Esophagus squamous epithelium (tissue), 5 donors: ENCODE measurements around the gene CROCC2. TPM values are rescaled to one million over a fixed set of nuclear protein-coding genes. Genes with fewer than 3 reads are reported as not detected.

Experiments
- DNase-seq: peaks from one replicate; lab custom pipeline; 2025; lab: John Stamatoyannopoulos, UW
- H3K27ac ChIP-seq, 4 donors: fragments of 200-600 bp; sonication (generic); one replicate each; pipeline ENCODE4 v1.5.1; 2016 to 2019; ENCODE audit warnings: mild to moderate bottlenecking in 1 of 4
- H3K27me3 ChIP-seq, 4 donors: fragments of 200-600 bp; sonication (generic); 1 replicate in 3 of 4; 2 replicates in 1 of 4; pipeline versions ENCODE4 v1.5.1 to v1.6.0; 2017 to 2021; ENCODE audit warnings: antibody characterized with exemption in 1 of 4
- H3K36me3 ChIP-seq, 3 donors: fragments of 200-600 bp; sonication (generic); one replicate each; pipeline ENCODE4 v1.5.1; 2016 to 2019
- H3K4me1 ChIP-seq, 3 donors: fragments of 200-600 bp; sonication (generic); one replicate each; pipeline ENCODE4 v1.5.1; 2017 to 2019
- H3K4me3 ChIP-seq, 4 donors: fragments of 200-600 bp; sonication (generic); 1 replicate in 3 of 4; 2 replicates in 1 of 4; pipeline ENCODE4 v1.5.1; 2016 to 2019; ENCODE audit warnings: mild to moderate bottlenecking in 2 of 4, moderate library complexity in 1 of 4
- H3K9me3 ChIP-seq, 3 donors: fragments of 200-600 bp; sonication (generic); one replicate each; pipeline ENCODE4 v1.5.1; 2016 to 2019
- CTCF ChIP-seq, 6 experiments: fragments of 450-650 bp in 4 of 6; fragments of 200-600 bp in 2 of 6; sonication (generic) in 2 of 6; IDR thresholded peaks; one replicate each; pipeline ENCODE4 v1.5.1; 2016 to 2019; ENCODE audit warnings: antibody characterized with exemption in 6 of 6, mild to moderate bottlenecking in 4 of 6, moderate library complexity in 4 of 6
- POLR2A ChIP-seq, 4 donors: fragments of 450-650 bp; IDR thresholded peaks; one replicate each; pipeline ENCODE4 v1.6.1; 2017; ENCODE audit warnings: antibody characterized with exemption in 4 of 4, mild to moderate bottlenecking in 4 of 4, moderate library complexity in 3 of 4
- WGBS, 2 donors: methylation state at CpG; one replicate each; pipeline ENCODE4 v1.1.5; 2018; 5-methylcytosine and 5-hydroxymethylcytosine counted together
- intact Hi-C: fragments of 100-400 bp; cut with DNase I; formaldehyde crosslinking; loops from one replicate; pipeline ENCODE4 v1.15.0; 2022
- total RNA-seq, 4 donors: library from RNA; depleted of rRNA; stranded (reverse); fragments of >200 nt; gene quantifications; one replicate each; pipeline ENCODE4 v1.1.0, GENCODE V29; 2016
- donor health status: DM: yes; HTN: yes; CAD: no.

CROCC2 gene
- total RNA-seq, 4 donors from 2014 or later = not detected

- no peaks in the 10 kb centered on the region for H3K9me3 ChIP-seq
- intact Hi-C loops = no loop called here
- no peaks in the 10 kb centered on the region for H3K36me3 ChIP-seq
- no peak for TF ChIP-seq CTCF (IDR thresholded peaks at IDR 0.05)
- H3K27ac ChIP-seq = no peak overlapping the region
- peaks cover 0 to 31% (median 0%) of the 10 kb centered on the region in 4 donors for H3K27me3 ChIP-seq
- 82 to 97% methylated on average over 5 to 6 of the region's 6 CpGs for WGBS, 2 donors
- DNase-seq = no peak
- peaks cover 14 to 31% (median 26%) of the 10 kb centered on the region in 3 donors for H3K4me1 ChIP-seq
- H3K4me3 ChIP-seq = no peak overlapping the region
Measured at GRCh38 chr2:241014224-241014623, 108.1 kb downstream of the CROCC2 start.

GRCh38 chr2:241014764-241015163, 108.6 kb downstream of the CROCC2 start:
- Histone ChIP-seq H3K9me3 (no peaks in the 10 kb centered on the region), H3K4me3 (no peak overlapping the region), H3K36me3 (peaks cover 0 to 5% (median 0%) of the 10 kb centered on the region in 3 donors), H3K4me1 (peaks cover 11 to 26% (median 20%) of the 10 kb centered on the region in 3 donors), H3K27me3 (peaks cover 0 to 25% (median 0%) of the 10 kb centered on the region in 4 donors), H3K27ac (no peak overlapping the region)
- TF ChIP-seq CTCF (IDR thresholded peaks at IDR 0.05) = no peak
- no peak for TF ChIP-seq POLR2A (IDR thresholded peaks at IDR 0.05)
- 86 to 88% methylated on average over 10 of the region's 10 CpGs for WGBS, 2 donors
- DNase-seq = no peak
- intact Hi-C loops = no loop called here

GRCh38 chr2:241015439-241015838, 109.3 kb downstream of the CROCC2 start:
- TF ChIP-seq POLR2A (IDR thresholded peaks at IDR 0.05) = no peak
- TF ChIP-seq CTCF (IDR thresholded peaks at IDR 0.05) = no peak
- no peak overlapping the region for H3K27ac ChIP-seq
- peaks cover 0 to 20% (median 0%) of the 10 kb centered on the region in 4 donors for H3K27me3 ChIP-seq
- intact Hi-C loops = no loop called here
- no peak for DNase-seq
- H3K36me3 ChIP-seq = peaks cover 0 to 12% (median 0%) of the 10 kb centered on the region in 3 donors
- no peaks in the 10 kb centered on the region for H3K9me3 ChIP-seq
- H3K4me1 ChIP-seq = peaks cover 4 to 19% (median 13%) of the 10 kb centered on the region in 3 donors
- WGBS, 2 donors = 85 to 94% methylated on average over 8 to 12 of the region's 13 CpGs
- no peak overlapping the region for H3K4me3 ChIP-seq

- H3K27me3 ChIP-seq = peaks cover 0 to under 1% (median 0%) of the 10 kb centered on the region in 4 donors
- 78 to 88% methylated on average over 5 to 6 of the region's 13 CpGs for WGBS, 2 donors
- intact Hi-C loops = no loop called here
Measured at GRCh38 chr2:241017228-241017940, 111.2 kb downstream of the CROCC2 start.

More at GRCh38 chr2:241017228-241017940, 111.2 kb downstream of the CROCC2 start:
- TF ChIP-seq CTCF (IDR thresholded peaks at IDR 0.05) (no peak), POLR2A (IDR thresholded peaks at IDR 0.05) (no peak)
- no peak for DNase-seq
- H3K4me3 ChIP-seq = no peak overlapping the region
- no peak overlapping the region for H3K27ac ChIP-seq
- H3K9me3 ChIP-seq = no peaks in the 10 kb centered on the region
- peaks cover 0 to 12% (median 0%) of the 10 kb centered on the region in 3 donors for H3K36me3 ChIP-seq
- no peaks in the 10 kb centered on the region for H3K4me1 ChIP-seq
